Ovary (tissue), 9 donors: ENCODE results near the gene KCNK16. TPM values are rescaled to one million over a fixed set of nuclear protein-coding genes. Genes with fewer than 3 reads are reported as not detected.

Experiments used
- DNase-seq, 5 donors: peaks; one replicate each; pipeline ENCODE4 v3.0.0-alpha.2; 2019 to 2020
- H3K27ac ChIP-seq, 2 donors: fragments of 200-600 bp; one replicate each; pipeline versions ENCODE4 v1.5.1 to v1.8.0; 2019 to 2022
- H3K27me3 ChIP-seq: fragments of 200-600 bp; one replicate; pipeline ENCODE4 v1.8.0; 2022
- H3K36me3 ChIP-seq: fragments of 200-600 bp; sonication (generic); one replicate; pipeline ENCODE4 v1.5.1; 2019
- H3K4me1 ChIP-seq: one replicate; pipeline ENCODE4 v1.8.1; 2013; ENCODE audit warnings: mild to moderate bottlenecking, moderate library complexity; ENCODE audit not compliant: insufficient read depth
- H3K4me3 ChIP-seq: fragments of 200-600 bp; sonication (generic); one replicate; pipeline ENCODE4 v1.5.1; 2017
- H3K9me3 ChIP-seq, 2 donors: fragments of 200-600 bp in 1 of 2; sonication (generic) in 1 of 2; one replicate each; pipeline versions ENCODE4 v1.5.1 to v1.8.1; 2013 to 2019; ENCODE audit warnings: mild to moderate bottlenecking in 1 of 2, moderate library complexity in 1 of 2
- CTCF ChIP-seq, 3 donors: fragments of 450-650 bp in 2 of 3; fragments of 200-600 bp in 1 of 3; IDR thresholded peaks; one replicate each; pipeline versions ENCODE4 v1.5.1 to v1.8.0; 2016 to 2022; ENCODE audit warnings: antibody characterized with exemption in 3 of 3, mild to moderate bottlenecking in 1 of 3
- EP300 ChIP-seq: sonication (generic); formaldehyde crosslinking; IDR thresholded peaks from one replicate; pipeline ENCODE4 v1.6.1; 2017; ENCODE audit warnings: antibody characterized with exemption
- POLR2A ChIP-seq: fragments of 450-650 bp; IDR thresholded peaks from one replicate; pipeline ENCODE4 v1.6.1; 2017; ENCODE audit warnings: antibody characterized with exemption, mild to moderate bottlenecking, moderate library complexity
- WGBS, 3 donors: extraction: QIAGEN DNeasy Blood & Tissue Kit in 1 of 3; methylation state at CpG; one replicate each; pipeline versions ENCODE4 v1.1.5 to v1.1.7; 2013 to 2017; 5-methylcytosine and 5-hydroxymethylcytosine counted together
- intact Hi-C, 4 donors: fragments of 100-400 bp; cut with DNase I; formaldehyde crosslinking; loops; one replicate each; pipeline versions ENCODE4 v1.11.0 to v1.15.1; 2022 to 2023
- polyA plus RNA-seq, 2 donors: library from polyadenylated mRNA; stranded (reverse); fragments of 200-250 nt in 1 of 2; fragments of 350-450 nt in 1 of 2; fragmentation: Illumina TruSeq in 1 of 2; extraction: RNeasy Lipid Tissue Mini Kit (QIAGEN cat#74804) in 1 of 2; gene quantifications; one replicate each; pipeline ENCODE4 v1.2.3, GENCODE V29; 2013 to 2014
- total RNA-seq, 7 donors: library from RNA; depleted of rRNA in 2 of 7; stranded (reverse); fragments of >200 nt in 2 of 7; fragmentation: NEBNext Ultra II Directional in 3 of 7; extraction: Animal tissue kit (Norgen Biotek cat#: 25700) in 3 of 7; gene quantifications; one replicate each; pipeline versions ENCODE4 v1.1.0 to v1.2.4, GENCODE V29; 2016 to 2023
- donor health status: DM: no; HTN: no; CAD: no; lungs with moderate emphysema.
- donor health status: DM: no; HTN: no; CAD: no.
- donor health status: Bipolar disorder and iron deficiency.
- donor health status: DM: yes; HTN: yes; CAD: no.
- donor health status: DM: no; HTN: no; CAD: no.
- donor health status: DM: yes; HTN: yes; CAD: no.

Gene KCNK16
- total and polyA plus RNA-seq, 9 donors: not detected

GRCh38 chr6:39279539-39279938 lies 43.0 kb downstream of the KCNK16 start:
- Histone ChIP-seq H3K4me3 (no peak overlapping the region), H3K9me3 (no peaks in the 10 kb centered on the region), H3K27ac (no peak overlapping the region), H3K27me3 (no peaks in the 10 kb centered on the region), H3K36me3 (no peaks in the 10 kb centered on the region), H3K4me1 (no peaks in the 10 kb centered on the region)
- TF ChIP-seq POLR2A (no peak), EP300 (no peak), CTCF (IDR thresholded peaks at IDR 0.05) (no peak)
- intact Hi-C loops: no loop called here
- WGBS, 3 donors: 79 to 91% (median 82%) methylated on average over 6 of the region's 6 CpGs
- no peak for DNase-seq

DNA sequence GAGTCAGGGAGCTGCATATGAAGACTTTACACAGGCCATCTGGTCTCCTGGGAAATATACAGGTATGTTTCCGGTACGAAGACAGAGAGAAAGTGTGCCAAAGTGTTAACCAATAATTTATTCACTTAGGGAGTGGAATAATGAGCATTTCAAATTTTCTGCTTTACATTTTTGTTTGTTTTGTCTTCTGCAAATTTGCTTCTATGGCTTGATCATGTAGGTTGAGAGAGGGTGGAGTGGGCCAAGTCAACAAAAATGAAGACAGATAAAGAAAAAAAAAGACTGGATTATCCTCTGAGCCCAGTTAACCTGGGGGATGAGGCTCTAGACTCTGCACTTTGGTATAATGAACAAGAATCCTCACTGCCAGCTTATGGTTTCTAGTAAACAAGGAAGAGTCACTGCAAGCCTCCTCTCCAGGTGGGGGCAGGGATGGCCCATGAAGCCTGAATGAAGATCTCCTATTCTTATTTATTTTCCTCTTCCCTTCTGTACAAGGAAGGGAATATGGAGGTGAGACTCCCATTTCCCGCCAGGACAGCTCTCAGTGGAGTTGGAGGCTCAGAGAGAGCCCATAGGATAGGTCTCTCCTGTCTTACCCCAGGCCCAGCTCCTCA lies 46.0 kb downstream of the KCNK16 start:
- Histone ChIP-seq H3K9me3 (no peaks in the 10 kb centered on the region), H3K36me3 (no peaks in the 10 kb centered on the region), H3K4me3 (no peak overlapping the region), H3K4me1 (no peaks in the 10 kb centered on the region), H3K27ac (no peak overlapping the region), H3K27me3 (no peaks in the 10 kb centered on the region)
- WGBS, 3 donors: 67 to 84% (median 76%) methylated on average over 3 of the region's 3 CpGs
- intact Hi-C loops: no loop called here
- no peak for DNase-seq
- TF ChIP-seq POLR2A (no peak), CTCF (IDR thresholded peaks at IDR 0.05) (no peak), EP300 (no peak)

GRCh38 chr6:39274903-39275302 lies 47.6 kb downstream of the KCNK16 start:
- 82 to 93% (median 85%) methylated on average over 3 of the region's 3 CpGs for WGBS, 3 donors
- Histone ChIP-seq H3K9me3 (no peaks in the 10 kb centered on the region), H3K27me3 (no peaks in the 10 kb centered on the region), H3K36me3 (no peaks in the 10 kb centered on the region), H3K4me1 (no peaks in the 10 kb centered on the region), H3K4me3 (no peak overlapping the region), H3K27ac (no peak overlapping the region)
- no peak for DNase-seq
- intact Hi-C loops: no loop called here
- TF ChIP-seq EP300: no peak
- TF ChIP-seq POLR2A: no peak
- no peak for TF ChIP-seq CTCF (IDR thresholded peaks at IDR 0.05)

DNA sequence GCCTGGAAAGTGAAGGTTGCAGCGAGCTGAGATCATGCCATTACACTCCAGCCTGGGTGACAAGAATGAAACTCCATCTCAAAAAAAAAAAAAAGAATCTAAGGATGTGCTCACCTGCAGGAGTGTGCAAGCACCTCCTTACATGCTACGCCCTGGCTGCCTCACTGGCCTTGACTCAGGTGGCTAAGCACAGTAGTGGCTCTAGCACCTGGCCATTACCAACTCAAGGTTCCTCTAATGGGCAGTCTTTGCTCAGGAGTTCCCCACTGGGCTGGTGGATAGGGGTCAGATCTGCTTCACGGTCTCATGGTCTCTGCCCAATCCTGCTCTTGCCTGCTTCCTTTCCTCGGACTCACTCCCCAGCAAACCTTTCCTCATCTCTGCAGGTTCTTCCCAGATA lies 48.0 kb downstream of the KCNK16 start:
- no peaks in the 10 kb centered on the region for H3K27me3 ChIP-seq
- intact Hi-C loops: no loop called here
- H3K9me3 ChIP-seq: no peaks in the 10 kb centered on the region
- no peak overlapping the region for H3K4me3 ChIP-seq
- no peaks in the 10 kb centered on the region for H3K36me3 ChIP-seq
- no peak for DNase-seq
- no peak for TF ChIP-seq EP300
- no peak for TF ChIP-seq POLR2A
- TF ChIP-seq CTCF (IDR thresholded peaks at IDR 0.05): no peak
- WGBS, 3 donors: 65 to 70% (median 68%) methylated on average over 4 of the region's 4 CpGs
- no peaks in the 10 kb centered on the region for H3K4me1 ChIP-seq
- H3K27ac ChIP-seq: no peak overlapping the region
